ENCODE data around the gene ARHGEF18. TPM values are rescaled to one million over a fixed set of nuclear protein-coding genes. Genes with fewer than 3 reads are reported as not detected.

ARHGEF18 gene
- total RNA-seq: 32.6 and 32.7 TPM in 2 replicates

DNA sequence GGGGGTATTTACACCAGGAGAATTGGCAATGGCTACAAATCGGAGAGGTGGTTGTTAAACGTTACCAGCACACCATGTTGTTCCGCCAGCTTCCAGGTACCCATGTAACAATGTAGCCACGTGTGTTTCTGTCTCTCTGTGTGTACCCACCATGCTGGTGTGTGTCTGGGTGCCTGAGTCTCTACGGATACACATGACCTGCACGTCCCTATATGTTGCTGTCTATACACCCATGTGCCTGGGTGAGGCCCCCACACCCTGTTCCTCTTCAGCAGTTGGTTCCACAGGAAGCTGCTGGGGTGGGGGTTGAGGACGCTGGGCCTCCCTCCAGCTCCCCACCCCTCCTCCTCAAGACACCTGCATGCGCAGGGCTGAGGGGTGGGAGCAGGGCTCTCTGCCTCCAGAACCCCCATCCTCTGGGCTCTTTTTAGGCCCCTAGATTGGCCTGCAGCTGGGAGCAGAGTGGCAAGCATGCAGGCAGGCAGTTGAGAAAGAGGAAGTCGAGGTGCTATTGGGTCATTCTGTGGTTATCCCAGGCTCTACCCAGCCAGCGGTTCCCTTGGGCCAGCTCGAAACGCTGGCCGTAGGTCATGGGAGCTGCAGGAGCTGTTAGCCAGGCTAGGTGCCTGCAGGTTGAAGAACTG lies at the start of gene ARHGEF18:
Gene ARHGEF18 (plus strand): TSS at position 351 of the 644 bp plus-strand sequence. CDS start 13,954 bp downstream, outside the sequence.

Other genes with a start within 250 kb of the ARHGEF18 start
- 13.2 and 40.0 TPM in 2 replicates for gene INSR, start 54.5 kb upstream of the ARHGEF18 start, total RNA-seq
- 1.5 and 6.2 TPM in 2 replicates for gene PEX11G, start 140.1 kb downstream of the ARHGEF18 start, total RNA-seq
- 6.7 and 10.4 TPM in 2 replicates for gene ZNF358, start 167.2 kb downstream of the ARHGEF18 start, total RNA-seq
- gene MCOLN1, start 173.7 kb downstream of the ARHGEF18 start, total RNA-seq: 3.1 and 4.2 TPM in 2 replicates
- gene PNPLA6, start 186.8 kb downstream of the ARHGEF18 start, total RNA-seq: 61.4 and 80.3 TPM in 2 replicates
- not detected in 2 replicates for gene CAMSAP3, start 246.9 kb downstream of the ARHGEF18 start, total RNA-seq